Fibroblast of gingiva (primary cell): ENCODE results near the gene BLTP2.

Source experiments
- DNase-seq: peaks from one replicate; pipeline ENCODE4 v3.0.0-alpha.2; 2011; ENCODE audit warnings: low read depth

BLTP2 gene

GRCh38 chr17:28598799-28599310 is 46.1 kb downstream of the BLTP2 start, which contains the start of gene SPAG5:
TSS of gene SPAG5 (minus strand) at chr17:28599025. CDS start at chr17:28598946, 79 bp downstream.
- peak; percentile 88 for DNase-seq

GRCh38 chr17:28598389-28598788 is 46.6 kb downstream of the BLTP2 start:
- no peak for DNase-seq

GRCh38 chr17:28597606-28598383 is 47.2 kb downstream of the BLTP2 start:
- DNase-seq, result no peak
